ENCODE data around the gene ASIC4. TPM values are rescaled to one million over a fixed set of nuclear protein-coding genes. Genes with fewer than 3 reads are reported as not detected.

The ASIC4 gene
- total and polyA plus RNA-seq, 2 of the 4 experiments (the other 2 are of a cell fraction) = 0.10 TPM; not detected in 1

DNA sequence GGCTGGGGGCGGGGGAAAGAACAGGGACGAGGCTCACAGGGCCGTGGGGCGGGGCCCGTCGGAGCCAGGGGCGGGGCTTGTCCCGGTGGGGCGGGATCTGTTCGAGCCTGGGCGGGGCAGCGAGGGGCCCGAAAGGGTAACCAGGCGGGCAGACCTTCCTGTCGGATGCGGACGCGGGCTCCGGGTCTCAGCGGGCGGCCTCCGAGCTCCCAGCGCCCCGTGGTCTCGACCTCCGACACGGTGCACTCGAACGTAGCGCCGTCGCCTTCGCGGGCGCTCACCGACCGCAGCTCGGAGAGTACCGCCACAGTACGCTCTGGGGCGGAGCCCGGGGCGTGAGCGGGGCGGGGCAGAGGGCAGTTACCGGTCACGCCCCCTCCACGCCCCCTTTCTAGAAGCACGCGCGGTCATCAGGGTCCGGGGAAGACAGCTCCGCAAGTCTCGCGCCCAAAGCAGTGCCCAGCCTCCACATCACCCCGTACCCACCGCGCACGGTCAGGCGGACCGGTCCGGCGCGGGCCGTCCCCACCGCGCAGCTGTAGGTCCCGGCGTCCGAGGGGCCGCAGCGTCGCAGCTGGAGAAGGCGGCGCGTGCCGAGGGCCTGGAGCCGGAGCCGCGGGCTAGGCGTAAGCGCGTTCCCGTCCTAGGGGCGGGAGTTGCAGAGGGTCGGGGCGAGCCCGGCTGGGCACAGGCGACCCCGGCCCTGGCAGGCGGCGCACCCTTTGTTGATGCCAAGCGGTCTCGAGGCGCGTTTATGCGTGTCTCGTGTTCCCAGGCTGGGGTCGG is 38.3 kb downstream of the ASIC4 start:
- Histone ChIP-seq H3K9me3 (ENCODE audit: control insufficient read depth, insufficient read depth, low read length) (no peaks in the 10 kb centered on the region), H2BK15ac (ENCODE audit: low read depth, low read length) (no peak overlapping the region), H2AFZ (replicated peaks; ENCODE audit: low read length, poor library complexity) (peak overlapping the region; percentile 98), H3K79me1 (ENCODE audit: low read depth in 1 of 2, low read length in 2 of 2) (no peaks in the 10 kb centered on the region), H2AK5ac (ENCODE audit: low read depth, low read length) (no peak overlapping the region), H3K4me3 (ENCODE audit: insufficient read depth, low read depth, low read length) (peak overlapping the region; percentile 79), H3K36me3 (ENCODE audit: control insufficient read depth, insufficient read depth, low read length) (no peaks in the 10 kb centered on the region), H3K27ac (ENCODE audit: insufficient read depth, low read length) (peak overlapping the region; percentile 53), H3K4ac (ENCODE audit: low read depth, low read length) (peak overlapping the region; percentile 25; the same call in 1 of the 2 replicates), H4K20me1 (ENCODE audit: insufficient read depth, low read length) (no peaks in the 10 kb centered on the region; the same call in 1 of the 2 replicates), H3K9ac (ENCODE audit: low read depth, low read length) (0 out of 2 replicates have a peak overlapping the region, but pooled peaks have one; percentile 28), H3K56ac (ENCODE audit: extremely low read depth, insufficient read depth, low read length) (no peak overlapping the region), H4K5ac (ENCODE audit: low read depth, low read length) (no peak overlapping the region), H4K91ac (ENCODE audit: insufficient read depth, low read depth, low read length) (no peak overlapping the region), H2BK120ac (ENCODE audit: low read depth, low read length) (no peak overlapping the region), H3K9me1 (ENCODE audit: insufficient read depth, low read length) (no peaks in the 10 kb centered on the region), H2BK5ac (ENCODE audit: low read depth, low read length, poor library complexity, severe bottlenecking) (peak overlapping the region; percentile 20), H3K27me3 (ENCODE audit: control insufficient read depth, insufficient read depth, low read length) (no peaks in the 10 kb centered on the region), H2BK20ac (ENCODE audit: low read depth, low read length) (no peak overlapping the region), H2AK9ac (replicated peaks; ENCODE audit: low read depth, low read length, poor library complexity) (no peak overlapping the region), H4K8ac (ENCODE audit: low read depth in 2 of 2, low read length in 2 of 2) (no peak overlapping the region), H3K4me2 (ENCODE audit: low read depth, low read length) (peak overlapping the region; percentile 94), H3K4me1 (ENCODE audit: control insufficient read depth, insufficient read depth, low read length) (peaks cover 8% of the 10 kb centered on the region; the same call in 1 of the 2 replicates), H3K14ac (replicated peaks; ENCODE audit: low read depth, low read length) (no peak overlapping the region; the same call in 1 of the 2 replicates), H3K18ac (ENCODE audit: low read depth, low read length) (no peak overlapping the region), H3K23ac (ENCODE audit: low read depth, low read length) (no peak overlapping the region)
- CTCF ChIA-PET = no interaction called here
- no TSS peak for BruUV-seq (replicated peaks)
- 1% methylated on average over 48 of the region's 99 CpGs; no CpG with 5 or more reads in 1 of the 2 experiments for WGBS, 2 experiments (ENCODE audit: extremely low coverage in 2 of 2, insufficient read length in 1 of 2)
- dilution Hi-C loops (cut with HindIII; ENCODE audit: low sequenced_read_pairs, unreplicated experiment) (no loop called here), intact Hi-C loops (cut with micrococcal nuclease) (no loop called here), in situ Hi-C loops (cut with MboI; ENCODE audit: low sequenced_read_pairs) (no loop called here)
- peak; percentile 95 for ATAC-seq (ENCODE audit: low read depth)
- POLR2A ChIA-PET (ENCODE audit: unreplicated experiment) = no interaction called here
- DNase-seq = peak; percentile 65
- TF ChIP-seq CHD1 (IDR thresholded peaks at IDR 0.05; ENCODE audit: low read depth, low read length) (no peak), MAZ (IDR thresholded peaks at IDR 0.05; ENCODE audit: borderline replicate concordance, low read depth, low read length) (peak; percentile 9; the same call in 1 of the 2 replicates), RCOR1 (IDR thresholded peaks at IDR 0.05; ENCODE audit: insufficient replicate concordance, low read length) (no peak), ELK1 (IDR thresholded peaks at IDR 0.05; ENCODE audit: borderline replicate concordance, low read depth, low read length) (no peak), NFE2L2 (IDR thresholded peaks at IDR 0.05; ENCODE audit: low read depth, low read length) (no peak), POLR2A (IDR thresholded peaks at IDR 0.05; ENCODE audit: low read depth, low read length) (no peak), SMC3 (IDR thresholded peaks at IDR 0.05; ENCODE audit: low read depth, low read length) (no peak), FOS (IDR thresholded peaks at IDR 0.05; ENCODE audit: low read depth, low read length) (no peak), RFX5 (IDR thresholded peaks at IDR 0.05; ENCODE audit: low read depth, low read length) (no peak), MXI1 (IDR thresholded peaks at IDR 0.05; ENCODE audit: borderline replicate concordance, low read depth, low read length) (peak; percentile 85; the same call in 1 of the 2 replicates), BHLHE40 (IDR thresholded peaks at IDR 0.05; ENCODE audit: low read depth, low read length) (peak; percentile 40; the same call in 1 of the 2 replicates), CEBPB (IDR thresholded peaks at IDR 0.05; ENCODE audit: low read depth, low read length) (no peak)
- TF ChIP-seq, protein P1, sequence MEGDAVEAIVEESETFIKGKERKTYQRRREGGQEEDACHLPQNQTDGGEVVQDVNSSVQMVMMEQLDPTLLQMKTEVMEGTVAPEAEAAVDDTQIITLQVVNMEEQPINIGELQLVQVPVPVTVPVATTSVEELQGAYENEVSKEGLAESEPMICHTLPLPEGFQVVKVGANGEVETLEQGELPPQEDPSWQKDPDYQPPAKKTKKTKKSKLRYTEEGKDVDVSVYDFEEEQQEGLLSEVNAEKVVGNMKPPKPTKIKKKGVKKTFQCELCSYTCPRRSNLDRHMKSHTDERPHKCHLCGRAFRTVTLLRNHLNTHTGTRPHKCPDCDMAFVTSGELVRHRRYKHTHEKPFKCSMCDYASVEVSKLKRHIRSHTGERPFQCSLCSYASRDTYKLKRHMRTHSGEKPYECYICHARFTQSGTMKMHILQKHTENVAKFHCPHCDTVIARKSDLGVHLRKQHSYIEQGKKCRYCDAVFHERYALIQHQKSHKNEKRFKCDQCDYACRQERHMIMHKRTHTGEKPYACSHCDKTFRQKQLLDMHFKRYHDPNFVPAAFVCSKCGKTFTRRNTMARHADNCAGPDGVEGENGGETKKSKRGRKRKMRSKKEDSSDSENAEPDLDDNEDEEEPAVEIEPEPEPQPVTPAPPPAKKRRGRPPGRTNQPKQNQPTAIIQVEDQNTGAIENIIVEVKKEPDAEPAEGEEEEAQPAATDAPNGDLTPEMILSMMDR (conservative IDR thresholded peaks at IDR 0.05; ENCODE audit: low read depth, low read length) = no peak
- TF ChIP-seq, protein P2, sequence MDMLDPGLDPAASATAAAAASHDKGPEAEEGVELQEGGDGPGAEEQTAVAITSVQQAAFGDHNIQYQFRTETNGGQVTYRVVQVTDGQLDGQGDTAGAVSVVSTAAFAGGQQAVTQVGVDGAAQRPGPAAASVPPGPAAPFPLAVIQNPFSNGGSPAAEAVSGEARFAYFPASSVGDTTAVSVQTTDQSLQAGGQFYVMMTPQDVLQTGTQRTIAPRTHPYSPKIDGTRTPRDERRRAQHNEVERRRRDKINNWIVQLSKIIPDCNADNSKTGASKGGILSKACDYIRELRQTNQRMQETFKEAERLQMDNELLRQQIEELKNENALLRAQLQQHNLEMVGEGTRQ (IDR thresholded peaks at IDR 0.05; ENCODE audit: low read depth, low read length) = no peak
